Kidney (tissue), 14 donors: ENCODE results near the gene IREB2. TPM values are rescaled to one million over a fixed set of nuclear protein-coding genes. Genes with fewer than 3 reads are reported as not detected.
"Not testable (repeated sequence)": the region's sequence is repeated elsewhere in the genome, so short reads cannot be mapped to it uniquely, and the experiment has no call there.

ENCODE experiments used
- DNase-seq, 5 donors: peaks; one replicate each; pipeline ENCODE4 v3.0.0-alpha.2; 2013 to 2020
- FAIRE-seq: peaks from 2 replicates; lab custom pipeline; 2012; peaks lifted over from hg19 to GRCh38; lab: Jason Lieb, UNC
- H3K27ac ChIP-seq, 2 donors: one replicate each; pipeline ENCODE4 v1.7.0; 2013; ENCODE audit warnings: low read depth in 2 of 2, low read length in 2 of 2, inconsistent platforms in 1 of 2
- H3K27me3 ChIP-seq: one replicate; pipeline ENCODE4 v1.7.1; 2013; ENCODE audit warnings: low read length, inconsistent platforms; ENCODE audit not compliant: control insufficient read depth, insufficient read depth
- H3K36me3 ChIP-seq, 3 donors: one replicate each; pipeline versions ENCODE4 v1.7.0 to v1.7.1; 2013; ENCODE audit warnings: low read length in 3 of 3, control low read depth in 1 of 3, inconsistent platforms in 1 of 3; ENCODE audit not compliant: insufficient read depth in 3 of 3, control insufficient read depth in 2 of 3
- H3K4me1 ChIP-seq, 3 donors: one replicate each; pipeline versions ENCODE4 v1.7.0 to v1.7.1; 2013; ENCODE audit warnings: low read length in 3 of 3, inconsistent platforms in 1 of 3, low read depth in 1 of 3; ENCODE audit not compliant: control insufficient read depth in 2 of 3, insufficient read depth in 2 of 3
- H3K4me3 ChIP-seq, 3 donors: one replicate each; pipeline versions ENCODE4 v1.7.0 to v1.8.1; 2013; ENCODE audit warnings: low read length in 3 of 3, control low read depth in 1 of 3, inconsistent platforms in 1 of 3
- H3K9ac ChIP-seq, 3 donors: one replicate each; pipeline versions ENCODE4 v1.7.0 to v1.7.1; 2013; ENCODE audit warnings: low read length in 3 of 3, control low read depth in 1 of 3, inconsistent platforms in 1 of 3
- H3K9me3 ChIP-seq, 3 donors: one replicate each; pipeline versions ENCODE4 v1.7.0 to v1.7.1; 2013; ENCODE audit warnings: low read length in 3 of 3, control low read depth in 1 of 3, inconsistent platforms in 1 of 3; ENCODE audit not compliant: control insufficient read depth in 2 of 3, insufficient read depth in 1 of 3
- CTCF ChIP-seq: IDR thresholded peaks from 3 replicates; pipeline ENCODE4 v1.5.1; 2012; ENCODE audit warnings: mild to moderate bottlenecking, moderate library complexity, borderline replicate concordance; ENCODE audit not compliant: insufficient read depth; ENCODE audit errors: extremely low read depth
- intact Hi-C: fragments of 100-400 bp; cut with DNase I; formaldehyde crosslinking; loops from one replicate; pipeline ENCODE4 v1.11.1; 2022
- polyA plus RNA-seq: library from polyadenylated mRNA; stranded (reverse); fragments of 350-450 nt; fragmentation: Illumina TruSeq; extraction: RNeasy Lipid Tissue Mini Kit (QIAGEN cat#74804); gene quantifications from one replicate; pipeline ENCODE4 v1.2.3, GENCODE V29; 2014; ENCODE audit warnings: low read depth, low replicate concordance; ENCODE audit not compliant: insufficient read depth
- total RNA-seq: library from RNA; stranded (reverse); fragmentation: NEBNext Ultra II Directional; extraction: Animal tissue kit (Norgen Biotek cat#: 25700); gene quantifications from one replicate; pipeline ENCODE4 v1.2.1, GENCODE V29; 2021
- donor health status: control.
- donor health status: control.
- donor health status: control.
- donor health status: control.
- donor health status: control.
- donor health status: DM: yes; HTN: yes; CAD: no.
- donor health status: Normal renal cell carcinoma (clear cell type).

Gene IREB2
- total and polyA plus RNA-seq, 2 donors from 2014 or later = 8.3 to 48.7 TPM

GRCh38 chr15:78402061-78402610 lies 35.9 kb upstream of the IREB2 start:
- H3K27me3 ChIP-seq = no peaks in the 10 kb centered on the region
- DNase-seq (peak in 1 of 5 donors; percentile 54), FAIRE-seq (no peak)
- no peaks in the 10 kb centered on the region for H3K4me1 ChIP-seq
- TF ChIP-seq CTCF = no peak
- no peak overlapping the region for H3K4me3 ChIP-seq
- H3K36me3 ChIP-seq = no peaks in the 10 kb centered on the region
- H3K27ac ChIP-seq = no peak overlapping the region
- intact Hi-C loops = no loop called here
- no peak overlapping the region for H3K9ac ChIP-seq
- no peaks in the 10 kb centered on the region for H3K9me3 ChIP-seq

GRCh38 chr15:78404125-78404524 lies 33.9 kb upstream of the IREB2 start:
- H3K27me3 ChIP-seq = no peaks in the 10 kb centered on the region
- no peak overlapping the region for H3K4me3 ChIP-seq
- DNase-seq (no peak), FAIRE-seq (no peak)
- no peak for TF ChIP-seq CTCF
- H3K36me3 ChIP-seq = no peaks in the 10 kb centered on the region
- intact Hi-C loops = no loop called here
- H3K9ac ChIP-seq = no peak overlapping the region
- no peaks in the 10 kb centered on the region for H3K9me3 ChIP-seq
- H3K27ac ChIP-seq = no peak overlapping the region
- H3K4me1 ChIP-seq = no peaks in the 10 kb centered on the region

- DNase-seq, intact Hi-C loops, FAIRE-seq: not testable (repeated sequence)
Observed at GRCh38 chr15:78404796-78405195, 33.2 kb upstream of the IREB2 start.

GRCh38 chr15:78405336-78405924 lies 32.6 kb upstream of the IREB2 start:
- Histone ChIP-seq H3K9ac (no peak overlapping the region), H3K27me3 (no peaks in the 10 kb centered on the region), H3K9me3 (no peaks in the 10 kb centered on the region), H3K4me3 (no peak overlapping the region), H3K36me3 (no peaks in the 10 kb centered on the region), H3K4me1 (no peaks in the 10 kb centered on the region), H3K27ac (no peak overlapping the region)
- intact Hi-C loops = no loop called here
- DNase-seq = peak in 4 of 5 donors; percentile 24 to 63 (median 44)
- no peak for TF ChIP-seq CTCF
- no peak for FAIRE-seq

More at GRCh38 chr15:78404796-78405195, 33.2 kb upstream of the IREB2 start:
- not testable (repeated sequence) for H3K4me1 ChIP-seq, H3K36me3 ChIP-seq, H3K9me3 ChIP-seq, H3K27ac ChIP-seq, H3K4me3 ChIP-seq, H3K9ac ChIP-seq, H3K27me3 ChIP-seq
